Epidermal melanocyte (primary cell): ENCODE results near the gene EIF3F.

ENCODE experiments used
- DNase-seq: peaks from one replicate; pipeline ENCODE4 v3.0.0; 2011; ENCODE audit warnings: low spot score; ENCODE audit not compliant: insufficient read length

The EIF3F gene

DNA sequence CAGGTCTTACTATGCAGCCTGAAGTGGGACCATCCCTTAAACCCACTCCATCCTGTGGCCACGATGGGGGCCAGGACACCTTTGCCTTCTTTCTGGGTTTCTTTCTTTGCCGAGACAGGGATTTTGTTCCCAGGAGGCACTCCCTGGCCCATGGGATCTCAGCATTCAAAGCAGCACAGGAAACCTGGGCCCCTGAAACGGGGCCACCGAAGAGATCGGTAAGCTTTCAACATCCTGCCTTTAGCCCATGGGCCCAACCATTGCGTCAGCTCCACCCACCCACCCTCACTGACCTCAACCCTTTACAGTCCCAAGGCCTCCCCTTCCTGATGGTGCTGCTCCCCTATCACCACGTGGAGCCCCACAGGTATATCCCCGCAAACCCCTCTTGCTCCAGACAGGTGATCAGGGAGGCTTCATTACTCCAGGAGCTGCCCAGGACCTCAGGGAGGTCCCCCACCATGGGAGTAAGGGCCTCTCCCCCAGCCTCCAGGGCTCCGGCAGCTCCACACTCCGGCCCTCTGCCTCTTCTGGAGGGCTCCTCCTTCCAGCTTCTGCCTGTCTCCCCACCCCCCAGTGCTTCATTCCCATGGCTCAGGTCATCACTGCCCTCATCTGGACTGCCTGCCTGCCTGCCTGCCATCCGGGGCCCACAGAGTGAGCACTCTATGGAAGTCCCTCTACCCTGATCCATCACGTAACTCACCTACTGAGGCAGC, 51.8 kb downstream of the EIF3F start:
- no peak for DNase-seq

DNA sequence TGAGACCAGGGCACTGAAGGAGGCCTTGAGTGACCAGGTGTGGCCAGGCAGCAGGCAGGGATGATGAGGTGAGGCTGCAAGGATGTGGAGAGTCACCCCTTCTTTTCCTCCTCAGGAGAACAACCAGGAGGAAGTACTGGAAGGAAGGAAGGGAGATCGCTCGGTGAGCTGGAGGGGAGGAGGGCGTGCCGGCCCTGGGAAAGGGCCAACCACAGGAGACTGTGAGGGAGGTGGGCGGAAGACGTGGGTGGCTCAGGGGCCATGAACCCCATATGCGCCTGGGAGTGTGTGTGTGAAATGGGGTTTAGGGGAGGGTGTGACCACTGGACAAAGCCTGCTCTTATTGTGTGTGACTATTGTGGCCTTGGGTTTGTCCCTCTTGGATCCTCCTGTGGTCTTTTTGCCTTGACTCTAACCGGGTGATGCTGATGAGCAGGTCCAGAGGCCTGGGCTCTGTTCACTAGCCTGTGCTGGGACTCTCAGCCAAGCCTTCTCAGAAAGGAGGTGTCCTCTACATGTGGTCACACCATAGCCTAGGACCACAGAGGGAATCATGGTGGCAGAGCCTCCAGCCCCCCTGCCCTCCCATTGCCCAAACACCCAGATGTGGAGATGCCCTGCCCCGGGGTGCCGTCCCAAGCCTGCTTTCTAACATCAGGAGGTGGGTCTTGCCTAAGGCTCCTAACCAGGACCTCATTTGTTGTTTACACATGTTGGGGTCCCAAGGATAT, 52.6 kb downstream of the EIF3F start:
- DNase-seq = no peak

DNA sequence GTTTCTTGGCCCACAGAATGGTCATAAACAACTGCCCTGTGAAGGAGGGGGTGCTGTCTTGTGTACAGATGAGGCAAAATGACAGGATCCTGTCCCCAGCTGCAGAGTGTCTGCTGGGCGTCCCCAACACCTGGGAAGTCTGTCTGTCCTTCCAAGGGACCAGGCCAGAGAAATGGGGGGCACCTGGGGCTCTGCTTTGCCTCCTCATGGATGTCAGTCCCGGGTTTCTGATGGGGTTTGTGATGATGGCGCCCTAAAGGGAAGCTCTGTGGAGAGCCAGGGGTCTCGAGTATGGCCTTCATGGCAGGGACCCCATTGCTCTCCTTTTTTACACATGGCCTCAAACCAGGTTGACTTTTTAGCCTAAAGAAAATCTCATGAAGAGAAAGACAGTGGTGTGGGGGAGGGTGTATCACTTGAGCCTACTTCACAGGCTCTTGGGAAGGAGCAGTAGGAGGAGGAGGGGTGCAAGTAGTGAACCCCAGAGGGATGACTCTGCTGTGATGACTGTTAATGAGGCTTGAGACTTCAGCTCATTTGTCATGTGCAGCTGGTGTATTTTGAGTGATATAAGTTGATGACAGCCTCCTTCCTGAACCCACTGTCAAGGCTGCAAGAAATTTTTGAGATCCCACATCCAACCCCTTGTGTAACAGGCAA, 53.3 kb downstream of the EIF3F start:
- DNase-seq = no peak

DNA sequence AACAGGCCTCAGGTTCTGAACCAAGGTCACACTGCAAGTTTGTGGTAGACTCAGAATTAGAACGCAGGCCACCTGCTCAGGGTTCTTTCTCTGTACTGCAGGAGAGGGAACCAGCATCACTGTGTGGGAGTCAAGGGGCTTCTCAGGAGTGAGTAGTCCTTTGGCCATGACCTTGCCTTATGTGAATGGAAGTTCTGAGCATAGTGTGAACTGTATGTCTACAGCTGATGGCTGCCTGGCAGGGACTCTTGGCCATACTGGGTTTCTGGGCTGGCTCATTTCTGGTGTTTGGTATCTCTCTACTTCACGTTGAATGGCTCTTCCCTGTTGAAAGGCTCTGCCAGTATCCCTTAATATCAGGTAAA, 53.8 kb downstream of the EIF3F start:
- no peak for DNase-seq

DNA sequence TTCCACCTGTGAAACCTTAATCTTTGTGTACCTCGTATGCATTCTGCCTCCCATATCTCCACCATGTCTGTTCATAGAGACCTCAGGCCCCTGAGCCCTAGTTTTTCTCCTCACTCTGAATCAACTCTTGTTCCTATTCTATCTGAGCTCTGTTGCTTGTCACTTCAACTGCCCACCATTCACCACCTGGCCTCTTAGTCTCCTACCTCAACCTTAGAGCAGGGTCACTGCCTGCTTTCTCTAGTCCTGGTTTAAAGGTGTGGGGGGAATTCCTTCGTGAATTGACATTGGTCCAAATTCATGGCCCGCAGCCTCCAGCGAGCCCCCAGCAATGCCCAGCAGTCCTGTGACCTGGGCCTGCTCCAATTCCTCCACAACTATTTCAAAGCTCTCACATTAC, 54.4 kb downstream of the EIF3F start:
- no peak for DNase-seq

DNA sequence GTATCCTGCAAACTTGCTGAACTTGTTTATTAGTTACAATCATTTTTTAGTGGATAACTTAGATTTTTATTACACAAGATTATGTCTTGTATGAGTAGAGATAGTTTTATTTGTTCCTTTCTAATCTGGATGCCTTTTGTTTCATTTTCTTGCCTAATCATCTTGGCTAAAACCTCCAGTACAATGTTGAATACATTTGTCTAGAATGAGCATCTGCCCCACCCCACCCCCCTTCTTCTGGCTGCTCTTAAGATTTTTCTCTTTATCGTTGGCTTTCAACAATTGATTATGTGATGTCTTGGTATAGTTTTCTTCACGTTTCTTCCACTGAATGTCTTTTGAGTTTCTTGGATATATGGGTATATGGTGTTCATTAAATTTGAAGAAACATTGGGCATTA, 56.6 kb downstream of the EIF3F start:
- no peak for DNase-seq

DNA sequence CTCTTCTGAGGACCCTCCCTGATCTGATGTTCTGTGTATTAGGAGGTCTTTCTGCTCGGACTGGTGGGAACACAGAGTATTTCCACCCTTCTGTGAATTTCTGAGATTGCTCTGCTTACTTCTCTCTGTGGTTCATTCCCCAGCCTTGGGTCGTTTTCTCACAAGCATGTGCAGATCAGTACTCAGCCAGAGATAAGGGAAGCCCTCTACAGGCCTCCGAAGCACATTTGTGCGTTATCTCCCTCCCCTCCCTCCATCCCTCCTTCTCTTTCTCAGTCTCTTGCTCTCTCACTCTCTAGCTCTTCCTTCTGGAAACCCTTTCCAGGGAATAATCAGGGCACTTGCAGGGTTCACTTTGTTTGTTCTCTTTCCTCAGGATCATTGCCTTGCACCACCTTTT, 58.7 kb downstream of the EIF3F start:
- DNase-seq = no peak

DNA sequence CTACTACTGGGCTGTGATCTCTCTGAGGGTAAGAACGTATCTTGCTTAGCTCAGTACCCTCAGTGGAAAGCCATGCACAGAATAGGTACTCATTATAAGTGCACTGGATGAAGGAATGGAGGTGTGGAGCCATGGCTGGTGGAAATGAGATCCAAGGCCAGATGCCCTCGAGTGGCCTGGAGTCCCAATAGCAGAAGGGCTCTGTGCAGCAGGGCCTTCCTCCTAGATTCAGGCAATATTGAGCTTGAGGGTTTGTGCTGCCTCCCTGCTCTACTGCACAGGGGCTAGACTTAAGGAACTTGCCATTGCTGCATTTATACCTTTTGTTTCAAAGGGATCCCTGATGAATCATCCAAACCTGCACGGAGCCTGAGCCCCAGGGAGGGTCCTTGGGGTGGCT, 60.2 kb downstream of the EIF3F start:
- no peak for DNase-seq

DNA sequence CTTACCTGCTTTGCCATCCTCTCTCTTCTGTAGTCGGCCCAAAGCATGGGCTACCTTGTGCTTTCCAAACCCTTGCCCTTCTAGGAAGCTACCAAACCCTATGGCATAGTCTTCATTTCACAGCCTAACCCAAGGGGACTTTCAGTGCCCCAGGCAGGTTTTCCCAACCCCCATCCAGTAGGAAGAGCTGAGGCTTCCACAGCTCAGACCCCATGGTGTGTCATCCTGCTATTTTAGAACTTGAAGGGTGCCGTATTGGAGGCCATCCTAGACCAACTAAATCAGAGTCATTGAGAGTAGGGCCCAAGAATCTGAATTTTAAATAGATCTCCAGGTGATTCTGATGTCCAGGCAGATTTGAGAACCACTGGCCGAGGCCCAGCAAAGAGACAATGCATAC, 61.9 kb downstream of the EIF3F start:
- DNase-seq = no peak
